SK-N-MC (cell line): ENCODE data around the gene ATG9B.

ENCODE experiments used
- EZH2 ChIP-seq: fragments of 200-600 bp; sonication (generic); IDR thresholded peaks from one replicate; pipeline ENCODE4 v1.6.1; 2017; ENCODE audit warnings: antibody characterized with exemption
- FOXP2 ChIP-seq: optimal IDR thresholded peaks from 2 replicates; pipeline ENCODE3; 2011; ENCODE audit warnings: mild to moderate bottlenecking, moderate library complexity; ENCODE audit not compliant: insufficient read depth; ENCODE audit errors: extremely low read length, control extremely low read depth
- POLR2AphosphoS5 ChIP-seq: IDR thresholded peaks from 2 replicates; pipeline ENCODE4 v1.6.1; 2012; ENCODE audit warnings: mild to moderate bottlenecking, low read depth, low read length, borderline replicate concordance

DNA sequence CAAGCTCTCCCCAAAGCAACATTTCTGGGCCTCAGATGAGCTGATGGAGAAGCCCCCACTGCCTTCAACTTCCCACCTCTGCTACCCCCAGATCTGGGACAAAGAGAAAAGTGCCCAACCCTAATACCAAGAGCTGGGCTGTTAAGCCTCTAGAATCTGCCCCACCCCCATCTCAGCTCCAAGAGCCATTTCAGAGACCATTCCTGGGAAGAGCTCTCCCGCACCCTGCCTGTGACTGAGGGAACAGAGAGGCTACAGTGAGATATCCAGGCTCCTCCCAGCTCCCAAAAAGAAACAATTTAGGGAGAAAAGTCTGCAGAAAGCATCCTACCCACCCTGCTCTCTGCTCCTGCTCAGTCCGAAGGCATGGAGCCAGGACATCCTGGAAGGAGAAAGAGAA, 43.6 kb downstream of the ATG9B start:
- TF ChIP-seq POLR2AphosphoS5 (no peak), EZH2 (no peak), FOXP2 (no peak)
